MM.1S (cell line): ENCODE results near the gene PREX1.

Experiments
- CTCF ChIP-seq: fragments of 300-600 bp; sonication (generic); IDR thresholded peaks from 2 replicates; pipeline ENCODE4 v1.5.1; 2016; ENCODE audit warnings: antibody characterized with exemption, low read length, mixed read lengths
- EZH2phosphoT487 ChIP-seq: fragments of 300-600 bp; sonication (generic); IDR thresholded peaks from 2 replicates; pipeline ENCODE4 v1.6.1; 2018; ENCODE audit warnings: antibody characterized with exemption, low read length

- no peak for TF ChIP-seq CTCF
- no peak for TF ChIP-seq EZH2phosphoT487
These were observed 235.5 kb downstream of the PREX1 start for GRCh38 chr20:48592107-48592940.
